ENCODE results near the gene PPP6C.
A peak's percentile ranks its signal among the peaks of the same experiment; 100 is the strongest.
"Not testable (repeated sequence)": the region's sequence is repeated elsewhere in the genome, so short reads cannot be mapped to it uniquely, and the experiment has no call there.

Gene PPP6C

GRCh38 chr9:125181756-125182155, 7.8 kb downstream of the PPP6C start:
- DNase-seq, result not testable (repeated sequence)

- DNase-seq, result no peak
Measured at GRCh38 chr9:125180876-125181275, 8.7 kb downstream of the PPP6C start.

DNA sequence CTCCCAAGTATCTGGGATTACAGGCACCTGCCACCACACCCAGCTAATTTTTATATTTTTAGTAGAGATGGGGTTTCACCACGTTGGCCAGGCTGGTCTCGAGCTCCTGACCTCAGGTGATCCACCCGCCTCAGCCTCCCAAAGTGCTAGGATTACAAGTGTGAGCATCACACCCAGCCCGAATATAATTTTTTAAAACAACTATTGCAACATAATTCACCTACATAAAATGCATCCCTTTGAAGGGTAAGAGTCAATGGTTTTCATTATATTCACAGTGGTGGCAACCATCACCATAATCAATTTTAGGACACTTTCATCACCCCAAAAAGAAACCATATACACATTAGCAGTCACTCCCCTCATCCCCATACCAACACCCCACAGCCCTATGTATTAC, 9.8 kb downstream of the PPP6C start:
- not testable (repeated sequence) for DNase-seq

- no peak for DNase-seq
Measured at GRCh38 chr9:125177888-125178287, 11.7 kb downstream of the PPP6C start.

DNA sequence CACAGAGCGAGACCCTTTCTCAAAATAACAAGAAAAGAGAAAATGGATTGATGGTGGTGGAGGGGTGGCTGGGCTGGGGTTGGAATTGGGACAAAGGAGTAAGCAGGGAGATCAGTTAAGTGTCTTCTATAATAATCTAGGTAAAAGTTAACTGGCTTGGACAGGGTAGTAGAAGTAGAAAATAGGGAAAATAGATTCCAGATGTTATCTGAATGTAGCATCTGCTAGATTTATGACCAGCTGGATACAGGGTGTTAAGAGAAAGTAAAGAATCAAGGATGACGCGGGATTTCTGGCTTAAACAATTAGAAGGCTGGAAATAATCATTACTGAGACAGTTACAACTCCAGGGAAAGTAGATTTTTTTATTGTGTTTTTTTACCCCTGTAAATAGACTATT, 13.0 kb downstream of the PPP6C start:
- DNase-seq, result no peak

GRCh38 chr9:125172031-125172755, 17.4 kb downstream of the PPP6C start:
- no peak for DNase-seq

DNA sequence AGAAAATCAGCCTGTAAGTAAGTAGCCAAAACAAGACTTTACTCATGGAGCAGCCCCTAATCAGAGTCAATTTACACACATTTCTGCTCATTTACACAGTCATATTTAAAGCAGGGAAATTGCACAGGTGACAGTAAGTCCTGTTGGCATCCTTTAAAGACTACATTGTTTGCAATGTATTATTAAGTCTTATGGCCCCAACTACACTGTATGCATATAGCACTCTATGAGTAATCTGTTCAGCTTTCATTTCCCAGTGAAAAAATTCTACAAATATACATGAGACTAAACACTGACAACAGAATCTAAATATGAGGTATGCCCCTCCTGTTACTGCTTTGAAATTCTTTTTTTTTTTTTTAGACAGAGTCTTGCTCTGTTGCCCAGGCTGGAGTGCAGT, 19.7 kb downstream of the PPP6C start:
- DNase-seq, result no peak

- no peak for DNase-seq
Measured at GRCh38 chr9:125166762-125167161, 22.8 kb downstream of the PPP6C start.

- not testable (repeated sequence) for DNase-seq
Measured at GRCh38 chr9:125162891-125163290, 26.7 kb downstream of the PPP6C start.

GRCh38 chr9:125161284-125161918, 28.2 kb downstream of the PPP6C start:
- DNase-seq, result peak; percentile 36

DNA sequence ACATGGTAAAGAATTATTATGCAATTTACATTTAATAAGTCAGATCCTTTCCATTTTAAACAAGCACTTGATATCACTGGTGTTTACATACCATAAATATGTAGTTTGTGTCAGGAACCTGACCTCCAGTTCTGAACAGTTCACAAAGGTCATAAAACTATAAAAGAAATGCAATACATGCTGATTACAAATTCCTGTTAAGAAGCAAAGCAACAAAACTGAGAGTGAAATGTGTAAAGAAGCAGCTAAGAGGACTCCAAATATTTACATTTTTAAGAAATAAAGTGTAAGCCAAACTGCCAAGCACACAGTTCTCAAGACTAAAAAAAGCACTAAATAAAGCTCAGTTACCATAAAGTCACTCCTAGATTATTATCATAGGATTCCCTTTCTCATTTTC, 28.9 kb downstream of the PPP6C start:
- DNase-seq, result no peak

- DNase-seq, result no peak
Measured at GRCh38 chr9:125156551-125156950, 33.1 kb downstream of the PPP6C start.

DNA sequence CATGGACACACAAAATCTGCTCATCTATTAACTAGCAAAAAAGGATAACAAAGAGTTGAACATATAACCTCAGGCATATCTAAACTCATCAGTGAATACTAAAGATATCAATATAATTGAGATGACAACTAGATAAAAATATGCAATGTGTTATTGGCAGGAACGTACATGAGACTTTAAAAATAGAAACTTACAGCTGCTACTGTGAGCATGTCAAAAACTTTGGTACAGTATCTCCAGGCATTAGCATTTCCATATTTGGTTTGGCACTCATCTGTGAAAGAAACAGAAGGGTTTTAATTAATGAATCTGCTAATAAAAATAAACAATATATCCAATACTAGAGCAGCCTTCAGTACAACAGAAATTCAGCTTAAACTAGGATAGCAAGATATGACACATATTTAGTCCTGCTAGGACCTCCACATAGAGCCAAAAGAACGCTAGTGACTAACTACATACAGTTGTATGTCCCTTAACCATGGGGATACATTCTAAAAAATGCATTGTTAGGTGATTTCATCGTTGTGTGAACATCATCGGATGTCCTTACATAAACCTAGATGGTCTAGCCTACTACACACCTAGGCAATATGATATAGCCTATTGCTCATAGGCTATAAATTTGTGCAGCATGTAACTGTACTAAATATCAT, 35.8 kb downstream of the PPP6C start:
- DNase-seq, result no peak

DNA sequence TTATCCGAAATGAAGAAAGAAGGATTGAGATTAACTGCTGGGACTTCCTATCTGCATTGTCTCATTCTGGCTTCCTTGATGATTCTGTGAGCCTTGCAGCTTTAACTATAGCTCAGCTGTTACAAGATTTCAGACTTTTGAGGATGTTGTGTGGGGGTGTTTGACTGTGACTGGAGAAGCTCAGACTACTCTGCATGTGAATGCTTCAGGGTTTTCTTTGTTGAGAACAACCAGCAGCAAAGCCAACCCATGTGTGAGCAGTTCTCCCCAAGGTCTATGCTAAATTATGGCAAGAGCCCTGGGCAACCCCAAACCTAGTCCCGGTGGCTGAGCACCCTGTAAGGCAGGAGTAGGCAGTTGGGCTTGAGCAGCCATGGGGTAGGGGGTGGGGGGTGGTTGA, 37.9 kb downstream of the PPP6C start:
- DNase-seq, result no peak

GRCh38 chr9:125150349-125151245, 39.0 kb downstream of the PPP6C start:
- DNase-seq, result peak; percentile 22

GRCh38 chr9:125147401-125147951, 42.1 kb downstream of the PPP6C start:
- no peak for DNase-seq

- no peak for DNase-seq
Measured at GRCh38 chr9:125146247-125146646, 43.4 kb downstream of the PPP6C start.

DNA sequence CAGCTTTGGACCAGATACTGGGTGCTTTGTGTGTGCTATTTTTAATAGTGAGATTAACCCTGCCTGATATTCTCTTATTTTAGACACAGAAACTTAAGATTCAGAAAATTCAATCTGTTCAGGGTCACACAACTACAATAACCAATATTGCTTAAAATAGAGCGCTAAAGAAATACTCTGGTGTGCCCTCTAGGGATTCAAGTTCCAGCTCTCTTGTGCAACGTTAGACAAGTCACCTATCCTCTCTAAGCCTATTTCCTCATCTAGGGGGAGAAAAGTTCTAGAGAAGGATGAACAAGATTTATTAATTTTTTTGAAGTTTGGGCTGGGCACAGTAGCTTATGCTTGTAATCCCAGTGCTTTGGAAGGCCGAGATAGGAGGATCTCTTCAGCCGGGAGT, 44.2 kb downstream of the PPP6C start:
- no peak for DNase-seq

GRCh38 chr9:125143377-125144090, 46.1 kb downstream of the PPP6C start, which contains the start of gene SCAI:
SCAI (minus strand) TSS chr9:125143528; CDS start chr9:125143437, 91 bp downstream.
- peak; percentile 97 for DNase-seq

DNA sequence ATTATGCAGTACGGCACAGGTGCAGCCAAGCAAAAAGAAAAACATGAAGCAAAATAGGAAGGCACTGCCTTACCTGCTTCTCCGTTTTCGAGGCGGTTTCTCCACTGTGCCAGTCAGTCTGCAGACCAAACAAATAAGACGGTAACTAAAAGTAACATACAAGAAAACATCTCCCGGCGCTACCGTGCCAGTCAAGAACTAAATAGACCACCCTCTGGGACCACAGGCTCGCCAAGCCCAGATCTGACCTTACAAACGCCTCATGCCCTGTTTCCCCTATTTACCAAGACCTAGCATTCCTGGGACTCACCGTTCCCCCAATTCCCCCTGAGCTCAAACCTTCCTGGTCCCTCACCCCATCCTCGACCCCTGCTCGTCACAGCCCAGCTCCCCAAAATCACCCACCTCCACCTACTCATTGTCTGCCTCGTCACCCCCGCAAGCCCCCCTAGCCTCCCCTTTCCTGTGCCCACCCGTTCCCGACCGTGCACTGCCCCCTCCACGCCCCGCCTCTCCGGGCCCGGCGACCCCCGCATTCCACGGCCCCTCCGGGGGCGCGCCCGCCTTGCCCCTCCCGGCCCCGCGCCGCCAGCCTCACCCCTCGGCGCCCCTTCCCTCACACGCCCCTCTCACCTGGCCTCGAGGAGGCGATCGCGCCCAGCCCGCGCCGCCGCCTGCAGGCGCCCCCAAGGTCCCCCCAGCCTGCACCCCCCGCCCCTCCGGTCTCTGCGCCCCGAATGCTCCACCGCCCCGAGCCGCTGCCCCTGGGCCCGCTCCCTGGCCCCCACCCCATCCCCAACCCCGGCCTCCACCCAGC, 46.8 kb downstream of the PPP6C start:
- DNase-seq, result no peak

- no peak for DNase-seq
Measured at GRCh38 chr9:125141751-125142150, 47.9 kb downstream of the PPP6C start.

Measured in NCI-H226 (cell line).